H1 (cell line): ENCODE measurements around the gene SPIRE2. TPM values are rescaled to one million over a fixed set of nuclear protein-coding genes. Genes with fewer than 3 reads are reported as not detected.

ENCODE experiments used
- ATF2 ChIP-seq: IDR thresholded peaks from 2 replicates; pipeline ENCODE4 v1.6.1; 2012; ENCODE audit warnings: low read length, inconsistent platforms
- BACH1 ChIP-seq: IDR thresholded peaks from 2 replicates; pipeline ENCODE4 v1.6.1; 2012; ENCODE audit warnings: low read length, improper control_type of control experiment
- MAX ChIP-seq: IDR thresholded peaks from 2 replicates; pipeline ENCODE4 v1.6.1; 2012; ENCODE audit warnings: inconsistent platforms
- RFX5 ChIP-seq: IDR thresholded peaks from 2 replicates; pipeline ENCODE4 v1.6.1; 2011; ENCODE audit warnings: low read depth, low read length, improper control_type of control experiment, borderline replicate concordance
- polyA plus RNA-seq, 7 experiments: library from polyadenylated mRNA; depleted of rRNA in 3 of 7; stranded (reverse) in 5 of 7; unstranded in 2 of 7; fragments of >200 nt in 5 of 7; fragments of 200-250 nt in 2 of 7; gene quantifications; 1 replicate in 5 of 7; 2 replicates in 1 of 7; 4 replicates in 1 of 7; pipeline versions ENCODE4 v1.2.1 to v1.2.3, GENCODE V29; 2011 to 2013; ENCODE audit warnings: missing spikeins in 2 of 7, mixed read lengths in 2 of 7
- total RNA-seq: library from RNA; stranded (reverse); fragmentation: NEBNext Ultra II Directional; extraction: Animal tissue kit (Norgen Biotek cat#: 25700); gene quantifications from 2 replicates; pipeline ENCODE4 v1.2.1, GENCODE V29; 2021

SPIRE2 gene
- total and polyA plus RNA-seq, 2 of the 8 experiments (the other 6 are each of a cell fraction or from before 2014, with no cell fraction given): 7.4 to 15.4 TPM

- TF ChIP-seq ATF2: no peak
- no peak for TF ChIP-seq RFX5
- TF ChIP-seq BACH1: no peak
- no peak for TF ChIP-seq MAX
Measured at GRCh38 chr16:89862732-89863131, 34.5 kb downstream of the SPIRE2 start (continued).
